GM23248 (cell line): Measurements from ENCODE around the gene FXYD5.

Experiments
- EZH2 ChIP-seq: fragments of 200-600 bp; sonication (generic); IDR thresholded peaks from 2 replicates; pipeline ENCODE4 v1.6.1; 2018; ENCODE audit warnings: antibody characterized with exemption, mild to moderate bottlenecking; ENCODE audit not compliant: insufficient read depth, poor library complexity, severe bottlenecking
- EZH2phosphoT487 ChIP-seq: fragments of 200-600 bp; sonication (generic); IDR thresholded peaks from 2 replicates; pipeline ENCODE4 v1.6.1; 2018; ENCODE audit warnings: antibody characterized with exemption, moderate library complexity, mild to moderate bottlenecking, low read depth; ENCODE audit not compliant: insufficient read depth

DNA sequence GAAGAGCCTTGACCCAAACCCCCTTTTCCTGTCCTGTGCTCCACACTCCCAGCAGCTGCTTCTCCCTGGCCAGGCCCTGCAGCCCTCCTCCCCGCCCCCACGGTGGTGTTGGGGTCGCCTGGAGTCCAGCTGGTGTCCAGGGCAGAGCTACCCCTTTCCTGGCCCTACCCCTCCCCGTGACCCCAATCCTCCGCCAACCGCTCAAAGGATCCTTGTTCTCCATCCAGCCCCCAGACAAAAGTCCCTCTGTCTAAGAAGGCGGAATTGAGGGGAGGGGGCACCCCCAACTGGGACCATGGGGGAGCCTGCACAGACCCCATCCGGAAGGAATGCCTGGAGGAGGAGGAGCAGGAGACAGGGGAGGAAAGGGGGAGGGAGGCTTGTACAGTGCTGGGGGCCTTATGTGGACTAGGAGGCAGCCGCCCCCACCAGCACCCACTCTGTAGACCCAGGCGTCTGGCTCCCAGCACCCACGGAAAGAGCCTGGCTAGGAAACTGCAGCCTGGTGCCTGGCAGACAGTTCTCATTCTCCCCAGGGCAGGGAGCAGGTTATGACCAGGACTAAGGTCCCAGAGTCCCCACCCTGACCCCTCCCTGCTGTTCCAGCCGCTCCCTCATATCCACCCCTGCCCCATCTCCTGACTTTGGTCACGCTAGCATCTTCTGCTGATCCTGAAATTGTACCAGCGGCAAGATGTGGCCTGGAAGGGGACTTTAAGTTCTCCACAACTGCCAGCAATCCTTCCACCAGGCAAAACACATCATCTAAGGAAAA is 39.2 kb upstream of the FXYD5 start, which contains the start of gene FXYD3:
- TF ChIP-seq EZH2phosphoT487 (no peak), EZH2 (no peak)
